Osteocyte (in vitro differentiated cells): ENCODE measurements around the gene ITPRIP. TPM values are rescaled to one million over a fixed set of nuclear protein-coding genes. Genes with fewer than 3 reads are reported as not detected.

Experiments used
- microRNA-seq: library from miRNA; unstranded; fragments of <30 nt; microRNA quantifications from one replicate; pipeline ENCODE4 v1.1.0, GENCODE V29; 2020; ENCODE audit not compliant: unreplicated experiment
- total RNA-seq: library from RNA; stranded (reverse); gene quantifications from 2 replicates; pipeline ENCODE4 v1.2.1, GENCODE V29; 2021

Gene ITPRIP
- total RNA-seq, 1 donor from 2014 or later: 17.5 TPM

Small RNAs within 50 kb of the gene (microRNA-seq; reads per million reads assigned to microRNA genes)
- gene MIR4482: 1.6 reads per million

Other genes with a start within 250 kb of the ITPRIP start
- gene SFR1, start 216.3 kb downstream of the ITPRIP start, total RNA-seq: 7.0 and 7.9 TPM in 2 replicates
- gene CFAP43, start 106.1 kb downstream of the ITPRIP start, total RNA-seq: 0.13 TPM in 1 of 2 replicates, not detected in the other
- gene GSTO1, start 83.6 kb downstream of the ITPRIP start, total RNA-seq: 71.8 and 77.4 TPM in 2 replicates
- gene GSTO2, start 69.3 kb downstream of the ITPRIP start, total RNA-seq: 0.31 and 0.54 TPM in 2 replicates
- 0.16 and 0.29 TPM in 2 replicates for gene CFAP58, start 15.4 kb upstream of the ITPRIP start, total RNA-seq